HG02840 (cell line): ENCODE data around the gene TLN1.
A peak's percentile ranks its signal among the peaks of the same experiment; 100 is the strongest.

Experiments
- ATAC-seq: cut with Tn5 transposase; IDR thresholded peaks from one replicate; pipeline ENCODE4 v1.9.1; 2021; ENCODE audit warnings: mild to moderate bottlenecking, moderate library complexity, moderate number of reproducible peaks; ENCODE audit not compliant: unreplicated experiment, low FRiP score

The TLN1 gene, protein sequence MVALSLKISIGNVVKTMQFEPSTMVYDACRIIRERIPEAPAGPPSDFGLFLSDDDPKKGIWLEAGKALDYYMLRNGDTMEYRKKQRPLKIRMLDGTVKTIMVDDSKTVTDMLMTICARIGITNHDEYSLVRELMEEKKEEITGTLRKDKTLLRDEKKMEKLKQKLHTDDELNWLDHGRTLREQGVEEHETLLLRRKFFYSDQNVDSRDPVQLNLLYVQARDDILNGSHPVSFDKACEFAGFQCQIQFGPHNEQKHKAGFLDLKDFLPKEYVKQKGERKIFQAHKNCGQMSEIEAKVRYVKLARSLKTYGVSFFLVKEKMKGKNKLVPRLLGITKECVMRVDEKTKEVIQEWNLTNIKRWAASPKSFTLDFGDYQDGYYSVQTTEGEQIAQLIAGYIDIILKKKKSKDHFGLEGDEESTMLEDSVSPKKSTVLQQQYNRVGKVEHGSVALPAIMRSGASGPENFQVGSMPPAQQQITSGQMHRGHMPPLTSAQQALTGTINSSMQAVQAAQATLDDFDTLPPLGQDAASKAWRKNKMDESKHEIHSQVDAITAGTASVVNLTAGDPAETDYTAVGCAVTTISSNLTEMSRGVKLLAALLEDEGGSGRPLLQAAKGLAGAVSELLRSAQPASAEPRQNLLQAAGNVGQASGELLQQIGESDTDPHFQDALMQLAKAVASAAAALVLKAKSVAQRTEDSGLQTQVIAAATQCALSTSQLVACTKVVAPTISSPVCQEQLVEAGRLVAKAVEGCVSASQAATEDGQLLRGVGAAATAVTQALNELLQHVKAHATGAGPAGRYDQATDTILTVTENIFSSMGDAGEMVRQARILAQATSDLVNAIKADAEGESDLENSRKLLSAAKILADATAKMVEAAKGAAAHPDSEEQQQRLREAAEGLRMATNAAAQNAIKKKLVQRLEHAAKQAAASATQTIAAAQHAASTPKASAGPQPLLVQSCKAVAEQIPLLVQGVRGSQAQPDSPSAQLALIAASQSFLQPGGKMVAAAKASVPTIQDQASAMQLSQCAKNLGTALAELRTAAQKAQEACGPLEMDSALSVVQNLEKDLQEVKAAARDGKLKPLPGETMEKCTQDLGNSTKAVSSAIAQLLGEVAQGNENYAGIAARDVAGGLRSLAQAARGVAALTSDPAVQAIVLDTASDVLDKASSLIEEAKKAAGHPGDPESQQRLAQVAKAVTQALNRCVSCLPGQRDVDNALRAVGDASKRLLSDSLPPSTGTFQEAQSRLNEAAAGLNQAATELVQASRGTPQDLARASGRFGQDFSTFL (N-terminal part only)

GRCh38 chr9:35732185-35732799 lies at the start of gene TLN1, which contains the start of gene CREB3:
Gene TLN1 (minus strand): TSS chr9:35732195. CDS start chr9:35725694, 6,501 bp downstream.
Gene CREB3 (plus strand): TSS chr9:35732666. CDS start chr9:35732773, 107 bp downstream.
- peak; percentile 81 for ATAC-seq

DNA sequence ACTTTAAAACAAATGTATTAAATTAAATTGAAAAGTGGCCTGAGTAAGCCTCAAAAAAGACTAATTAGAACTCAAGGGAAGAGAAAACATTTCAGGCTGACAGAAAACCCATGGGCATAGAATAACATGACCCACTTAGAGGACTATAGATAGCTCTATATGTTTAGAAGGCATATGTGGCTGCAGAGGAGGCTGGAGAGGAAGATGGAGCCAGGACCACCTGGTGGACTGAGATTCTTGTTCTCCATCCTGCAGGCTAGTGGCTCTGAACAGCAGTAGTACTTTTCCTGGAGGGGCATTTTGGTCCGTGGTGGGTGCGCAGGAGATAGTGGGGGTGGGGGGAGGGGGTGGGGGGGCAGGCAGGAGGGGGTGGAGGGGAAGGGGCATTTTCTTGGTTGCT lies 49.1 kb upstream of the TLN1 start:
- ATAC-seq: no peak

GRCh38 chr9:35778496-35778895 lies 46.5 kb upstream of the TLN1 start:
- no peak for ATAC-seq

DNA sequence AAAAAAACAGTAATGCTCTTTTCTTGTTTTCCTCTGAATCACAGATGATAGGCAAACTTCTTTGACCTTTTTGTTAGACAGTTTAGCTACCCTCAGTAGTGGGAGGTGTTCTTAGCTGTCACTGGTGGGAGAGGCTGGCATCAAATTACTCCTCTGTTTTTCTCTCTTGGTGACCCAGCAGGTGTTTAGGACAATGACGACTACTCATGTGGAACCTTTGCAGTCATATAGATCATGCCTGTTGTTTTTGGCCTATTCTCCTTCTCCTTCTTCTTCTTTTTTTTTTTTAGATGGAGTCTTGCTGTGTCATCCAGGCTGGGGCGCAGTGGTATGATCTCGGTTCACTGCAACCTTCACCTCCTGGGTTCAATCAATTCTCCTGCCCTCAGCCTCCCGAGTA lies 44.0 kb upstream of the TLN1 start:
- ATAC-seq: no peak

DNA sequence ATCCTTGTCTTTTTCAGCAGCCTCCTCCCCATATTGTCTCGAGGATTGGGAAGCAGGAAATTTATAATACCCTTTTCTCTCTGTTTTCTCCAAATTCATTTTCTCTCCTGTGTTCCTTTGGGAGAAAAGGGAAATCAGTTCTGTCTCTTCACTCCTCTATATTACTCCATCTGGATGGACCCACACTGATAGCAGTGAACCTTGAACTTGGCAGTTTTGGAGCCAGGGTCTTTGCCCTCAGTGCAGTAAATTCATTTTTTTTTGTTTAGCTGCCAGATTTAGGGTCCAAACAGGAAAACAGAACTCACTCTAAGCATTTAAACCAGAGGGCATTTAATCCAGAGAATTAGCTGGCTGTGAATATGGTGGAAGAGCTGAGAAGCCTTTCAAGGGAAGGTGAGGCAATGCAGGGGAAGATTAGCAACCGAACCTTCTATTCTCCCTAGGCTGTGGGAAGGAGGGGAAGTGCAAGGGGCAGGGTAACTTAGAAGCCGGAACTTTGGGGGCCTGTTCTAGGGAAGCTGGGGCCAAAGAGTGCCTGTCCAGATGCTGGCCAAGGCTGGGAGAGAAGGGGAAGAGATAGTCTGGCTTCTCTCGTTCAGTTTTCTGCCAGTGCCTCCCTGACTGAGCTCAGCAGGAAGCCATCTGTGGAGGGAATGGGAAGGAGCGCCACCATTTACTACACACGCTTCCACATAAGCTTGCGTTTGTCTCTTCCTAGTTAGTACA lies 43.1 kb upstream of the TLN1 start:
- ATAC-seq: no peak

GRCh38 chr9:35771943-35772342 lies 39.9 kb upstream of the TLN1 start:
- no peak for ATAC-seq

GRCh38 chr9:35771534-35771933 lies 39.5 kb upstream of the TLN1 start:
- ATAC-seq: no peak

- ATAC-seq: no peak
Observed at GRCh38 chr9:35771075-35771433, 39.1 kb upstream of the TLN1 start.

DNA sequence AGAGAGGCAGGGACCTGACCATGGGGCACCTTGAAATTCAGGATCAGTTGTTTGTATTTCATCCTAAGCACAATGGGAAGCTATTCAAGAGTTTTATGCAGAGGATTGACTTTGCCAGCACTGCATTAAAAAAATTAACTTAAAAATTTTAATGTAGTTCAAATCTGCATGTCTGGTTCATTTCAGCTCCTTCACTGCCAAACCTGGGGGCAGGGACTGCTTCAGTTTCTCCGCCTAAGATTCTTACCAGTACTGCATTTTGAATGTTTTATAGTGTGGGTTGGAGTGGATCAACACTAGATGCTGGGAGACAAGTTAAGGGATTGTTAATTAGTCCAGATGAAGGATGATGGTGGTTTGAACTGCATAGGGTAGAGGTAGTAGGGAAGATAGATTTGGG lies 37.8 kb upstream of the TLN1 start:
- ATAC-seq: no peak

- no peak for ATAC-seq
Observed at GRCh38 chr9:35767458-35767857, 35.5 kb upstream of the TLN1 start.

- ATAC-seq: no peak
Observed at GRCh38 chr9:35766997-35767396, 35.0 kb upstream of the TLN1 start.

DNA sequence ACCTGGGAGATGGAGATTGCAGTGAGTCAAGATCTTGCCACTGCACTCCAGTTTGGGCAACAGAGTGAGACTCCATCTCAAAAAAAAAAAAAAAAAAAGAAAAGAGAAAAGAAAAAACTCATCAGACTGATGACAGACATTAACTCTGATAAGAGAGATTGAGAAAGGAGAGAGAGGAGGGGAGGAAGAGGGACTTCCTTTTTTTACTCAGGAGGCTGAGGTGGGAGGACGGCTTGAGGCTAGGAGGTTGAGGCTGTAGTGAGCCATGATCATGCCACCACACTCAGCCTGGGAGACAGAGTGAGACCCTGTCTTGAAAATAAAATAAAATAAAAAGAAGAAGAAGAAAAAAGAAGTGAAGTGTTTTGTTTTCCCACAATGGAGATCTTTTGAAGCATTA lies 31.8 kb upstream of the TLN1 start:
- ATAC-seq: no peak

- no peak for ATAC-seq
Observed at GRCh38 chr9:35763181-35763580, 31.2 kb upstream of the TLN1 start.

DNA sequence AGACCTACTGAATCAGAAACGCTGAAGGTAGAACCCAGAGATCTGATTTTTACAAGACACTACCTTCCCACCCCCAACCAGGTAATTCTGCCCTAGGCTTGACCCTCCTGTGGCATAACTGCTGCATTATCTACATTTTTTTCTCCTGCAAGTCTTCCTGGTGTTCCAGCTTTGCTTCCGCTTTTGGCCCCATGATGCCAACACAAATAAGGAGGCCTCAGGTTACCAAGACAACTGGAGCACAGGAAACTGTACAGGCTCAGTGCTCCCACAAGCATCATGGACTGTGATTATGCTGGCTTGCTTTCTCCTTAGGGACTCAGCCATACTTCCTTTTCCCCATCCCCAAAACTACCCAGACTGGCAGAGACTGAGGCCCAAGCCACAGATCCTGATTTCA lies 28.7 kb upstream of the TLN1 start:
- ATAC-seq: no peak

- ATAC-seq: no peak
Observed at GRCh38 chr9:35759795-35760194, 27.8 kb upstream of the TLN1 start.

GRCh38 chr9:35758475-35759050 lies 26.6 kb upstream of the TLN1 start:
- no peak for ATAC-seq

GRCh38 chr9:35757892-35758275 lies 25.9 kb upstream of the TLN1 start:
- ATAC-seq: no peak

GRCh38 chr9:35757226-35757891 lies 25.4 kb upstream of the TLN1 start:
- ATAC-seq: peak; percentile 39
